HCT116 (cell line): ENCODE data around the gene PSMC5. TPM values are rescaled to one million over a fixed set of nuclear protein-coding genes. Genes with fewer than 3 reads are reported as not detected.

ENCODE experiments used
- ATAC-seq: fragments of 200-7000 bp; cut with Tn5 transposase; 2 replicates; pipeline ENCODE4 v1.9.1; 2020; ENCODE audit warnings: mild to moderate bottlenecking, moderate library complexity
- BruUV-seq: library from RNA; stranded (reverse); fragments of 400-500 nt; replicated peaks from 2 replicates; lab custom pipeline; 2021; lab: Mats Ljungman, UMichigan
- CTCF ChIA-PET: fragments of 300-600 bp; sonication (Branson Sonifier 250); formaldehyde crosslinking; loops from one replicate; lab custom pipeline; 2021; ENCODE audit warnings: antibody characterized with exemption; lab: Charles Lee
- POLR2A ChIA-PET: fragments of 300-600, 350-600 bp; sonication (Branson Sonifier 250); formaldehyde crosslinking; loops from one replicate; lab custom pipeline; 2021; ENCODE audit warnings: antibody characterized with exemption; lab: Charles Lee
- RAD21 ChIA-PET, 2 experiments: fragments of 300-600 bp; sonication (Branson Sonifier 250); formaldehyde crosslinking; loops; one replicate each; lab custom pipeline; 2023; ENCODE audit warnings: low total read pairs in 2 of 2; ENCODE audit not compliant: uncharacterized antibody in 2 of 2, unreplicated experiment in 2 of 2, low non-redundant PET in 1 of 2; lab: Charles Lee
- DNase-seq: peaks from one replicate; pipeline ENCODE4 v3.0.0-alpha.2; 2010; ENCODE audit warnings: low read depth, low spot score
- H2AFZ ChIP-seq: fragments of 200-600 bp; shearing (Covaris generic), sonication (generic); 2 replicates; pipeline ENCODE4 v1.6.1; 2017; ENCODE audit warnings: low read depth, mixed run types, mixed read lengths, antibody characterized with exemption, low read length; ENCODE audit not compliant: poor library complexity, severe bottlenecking
- H3K27ac ChIP-seq: 2 replicates; pipeline ENCODE4 v1.5.1; 2012; ENCODE audit warnings: low read depth, low read length
- H3K27me3 ChIP-seq: fragments of 200-600 bp; sonication (generic); 2 replicates; pipeline ENCODE4 v1.6.1; 2016; ENCODE audit warnings: mixed run types, low read length, mixed read lengths; ENCODE audit not compliant: insufficient read depth
- H3K36me3 ChIP-seq, 2 experiments: fragments of 200-500 bp in 1 of 2; fragments of 200-600 bp in 1 of 2; sonication (Bioruptor generic) in 1 of 2; sonication (generic) in 1 of 2; 2 replicates each; pipeline versions ENCODE4 v1.5.1 to v1.6.1; 2014 to 2016; ENCODE audit warnings: low read length in 2 of 2, inconsistent platforms in 1 of 2, mixed read lengths in 1 of 2, mixed run types in 1 of 2; ENCODE audit not compliant: insufficient read depth in 2 of 2, control insufficient read depth in 1 of 2
- H3K4me1 ChIP-seq, 2 experiments: fragments of 200-600 bp in 1 of 2; sonication (generic) in 1 of 2; 2 replicates each; pipeline versions ENCODE4 v1.5.1 to v1.6.1; 2012 to 2017; ENCODE audit warnings: low read length in 2 of 2, inconsistent platforms in 1 of 2, mild to moderate bottlenecking in 1 of 2, mixed read lengths in 1 of 2, mixed run types in 1 of 2, moderate library complexity in 1 of 2; ENCODE audit not compliant: insufficient read depth in 2 of 2, control insufficient read depth in 1 of 2
- H3K4me2 ChIP-seq: fragments of 200-600 bp; sonication (generic); 2 replicates; pipeline ENCODE4 v1.6.1; 2017; ENCODE audit warnings: mixed run types, low read length, mixed read lengths
- H3K4me3 ChIP-seq, 2 experiments: fragments of 200-600 bp in 1 of 2; sonication (generic) in 1 of 2; replicated peaks in 1 of 2; 2 replicates each; pipeline ENCODE4 v1.5.1; 2011 to 2016; ENCODE audit warnings: low read length in 2 of 2, control low read depth in 1 of 2, low read depth in 1 of 2, mild to moderate bottlenecking in 1 of 2, mixed read lengths in 1 of 2, mixed run types in 1 of 2
- H3K79me2 ChIP-seq: fragments of 200-600 bp; sonication (generic); 2 replicates; pipeline ENCODE4 v1.6.1; 2017; ENCODE audit warnings: mild to moderate bottlenecking, mixed run types, low read length, moderate library complexity, mixed read lengths; ENCODE audit not compliant: insufficient read depth
- H3K9ac ChIP-seq: fragments of 200-600 bp; sonication (generic); 2 replicates; pipeline ENCODE4 v1.6.1; 2016; ENCODE audit warnings: low read length, mixed read lengths
- H3K9me2 ChIP-seq: fragments of 200-600 bp; sonication (generic), shearing (Covaris generic); 2 replicates; pipeline ENCODE4 v1.6.1; 2017; ENCODE audit warnings: mixed run types, mild to moderate bottlenecking, moderate library complexity; ENCODE audit not compliant: insufficient read depth
- H3K9me3 ChIP-seq, 2 experiments: fragments of 200-500 bp in 1 of 2; fragments of 200-600 bp in 1 of 2; sonication (Bioruptor generic) in 1 of 2; sonication (generic) in 1 of 2; 2 replicates each; pipeline ENCODE4 v1.6.1; 2014 to 2017; ENCODE audit warnings: low read length in 2 of 2, mixed read lengths in 2 of 2, inconsistent platforms in 1 of 2, low read depth in 1 of 2, mild to moderate bottlenecking in 1 of 2, mixed run types in 1 of 2, moderate library complexity in 1 of 2; ENCODE audit not compliant: control insufficient read depth in 1 of 2, insufficient read depth in 1 of 2
- H4K20me1 ChIP-seq: fragments of 200-600 bp; sonication (generic), shearing (Covaris generic); 2 replicates; pipeline ENCODE4 v1.6.1; 2017; ENCODE audit warnings: mixed run types, mild to moderate bottlenecking, moderate library complexity; ENCODE audit not compliant: insufficient read depth
- CTCF ChIP-seq, 3 experiments: fragments of 200-600 bp in 1 of 3; sonication (generic) in 1 of 3; IDR thresholded peaks in 2 of 3; conservative IDR thresholded peaks in 1 of 3; 2 replicates each; pipeline ENCODE4 v1.5.1; 2012 to 2017; ENCODE audit warnings: low read depth in 2 of 3, low read length in 2 of 3, antibody characterized with exemption in 1 of 3, borderline replicate concordance in 1 of 3, control low read depth in 1 of 3, mild to moderate bottlenecking in 1 of 3, mixed read lengths in 1 of 3, mixed run types in 1 of 3, moderate library complexity in 1 of 3; ENCODE audit not compliant: insufficient read depth in 1 of 3
- ELF1 ChIP-seq: IDR thresholded peaks from 2 replicates; pipeline ENCODE4 v1.6.1; 2012; ENCODE audit warnings: low read depth, borderline replicate concordance
- EZH2 ChIP-seq: fragments of 200-600 bp; sonication (generic); IDR thresholded peaks from 2 replicates; pipeline ENCODE4 v1.6.1; 2017; ENCODE audit warnings: antibody characterized with exemption, mixed run types
- EZH2phosphoT487 ChIP-seq: fragments of 200-600 bp; IDR thresholded peaks from 2 replicates; pipeline ENCODE4 v1.6.1; 2018; ENCODE audit warnings: antibody characterized with exemption, borderline replicate concordance
- POLR2A ChIP-seq: IDR thresholded peaks from 2 replicates; pipeline ENCODE4 v1.7.0; 2011; ENCODE audit warnings: borderline replicate concordance; ENCODE audit not compliant: insufficient read depth, insufficient read length; ENCODE audit errors: extremely low read depth
- REST ChIP-seq: IDR thresholded peaks from 2 replicates; pipeline ENCODE4 v1.6.1; 2012; ENCODE audit warnings: low read depth
- SP1 ChIP-seq: IDR thresholded peaks from 2 replicates; pipeline ENCODE4 v1.6.1; 2012; ENCODE audit warnings: low read depth
- SRF ChIP-seq: IDR thresholded peaks from 2 replicates; pipeline ENCODE4 v1.6.1; 2012; ENCODE audit warnings: low read depth
- TCF7L2 ChIP-seq: IDR thresholded peaks from 2 replicates; pipeline ENCODE4 v1.7.0; 2011; ENCODE audit warnings: borderline replicate concordance, inconsistent platforms; ENCODE audit not compliant: insufficient read depth, insufficient read length; ENCODE audit errors: extremely low read depth
- intact Hi-C: fragments of 100-400 bp; cut with micrococcal nuclease; formaldehyde crosslinking; loops from 2 replicates; pipeline ENCODE4 v1.10.0; 2022
- total RNA-seq: library from RNA; stranded (reverse); gene quantifications from one replicate; pipeline ENCODE4 v1.2.1, GENCODE V29; 2021; ENCODE audit not compliant: unreplicated experiment

Gene PSMC5
- total RNA-seq, 1 experiment from 2014 or later = 193 TPM

GRCh38 chr17:63780928-63781327, 46.3 kb upstream of the PSMC5 start:
- Histone ChIP-seq H3K79me2 (peaks cover 100% of the 10 kb centered on the region), H3K9ac (no peak overlapping the region), H3K9me2 (no peaks in the 10 kb centered on the region), H4K20me1 (peaks cover 51% of the 10 kb centered on the region; the same call in 1 of the 2 replicates), H3K36me3 (peaks cover 17 to 38% of the 10 kb centered on the region in 2 experiments; a peak in 3 of 4 replicates), H2AFZ (no peak overlapping the region), H3K4me3 (no peak overlapping the region), H3K27me3 (no peaks in the 10 kb centered on the region), H3K4me2 (peak overlapping the region; percentile 16), H3K27ac (no peak overlapping the region), H3K9me3 (no peaks in the 10 kb centered on the region), H3K4me1 (peaks cover 22 to 64% of the 10 kb centered on the region in 2 experiments)
- POLR2A ChIA-PET = no interaction called here
- CTCF ChIA-PET = no interaction called here
- BruUV-seq = no TSS peak
- TF ChIP-seq TCF7L2 (no peak), CTCF (IDR thresholded peaks at IDR 0.05 in 2 of 3, conservative IDR thresholded peaks at IDR 0.05 in 1 of 3; ENCODE audit: borderline replicate concordance in 1 of 3, insufficient read depth in 1 of 3, low read depth in 2 of 3, low read length in 2 of 3) (no peak), SP1 (no peak), SRF (no peak), POLR2A (no peak), EZH2 (no peak)
- intact Hi-C loops = no loop called here
- no peak for ATAC-seq
- RAD21 ChIA-PET = no interaction called here
- DNase-seq = no peak

- TF ChIP-seq REST = no peak
- no peak for TF ChIP-seq ELF1
- no peak for TF ChIP-seq EZH2phosphoT487
- TF ChIP-seq CTCF (IDR thresholded peaks at IDR 0.05 in 2 of 3, conservative IDR thresholded peaks at IDR 0.05 in 1 of 3; ENCODE audit: borderline replicate concordance in 1 of 3, insufficient read depth in 1 of 3, low read depth in 2 of 3, low read length in 2 of 3) = no peak
- no peak for TF ChIP-seq POLR2A
- Histone ChIP-seq H3K79me2 (peaks cover 100% of the 10 kb centered on the region), H3K4me2 (no peak overlapping the region), H3K9ac (no peak overlapping the region), H4K20me1 (peaks cover 56% of the 10 kb centered on the region; the same call in 1 of the 2 replicates), H3K27me3 (no peaks in the 10 kb centered on the region), H2AFZ (no peak overlapping the region), H3K4me1 (peaks cover 24 to 77% of the 10 kb centered on the region in 2 experiments), H3K9me3 (no peaks in the 10 kb centered on the region), H3K36me3 (peaks cover 24 to 43% of the 10 kb centered on the region in 2 experiments; a peak in 3 of 4 replicates), H3K9me2 (no peaks in the 10 kb centered on the region), H3K4me3 (no peak overlapping the region), H3K27ac (no peak overlapping the region)
- ChIA-PET CTCF (no interaction called here), RAD21 (no interaction called here), POLR2A (interaction anchor here (5.8 kb wide), 1 partner anchor 10 kb away, joined by 42 read pairs; the partner anchor contains the start of genes CCDC47 and DDX42)
- intact Hi-C loops = no loop called here
- ATAC-seq (no peak), DNase-seq (no peak)
- no TSS peak for BruUV-seq
Observed at GRCh38 chr17:63783522-63783921, 43.7 kb upstream of the PSMC5 start.
